ENCODE measurements around the gene PLAC8.

- no peak for TF ChIP-seq CTCF (IDR thresholded peaks at IDR 0.05; ENCODE audit: control extremely low read depth in 1 of 3, insufficient read depth in 1 of 3, low read depth in 1 of 3, low read length in 3 of 3)
- TF ChIP-seq YY1 (IDR thresholded peaks at IDR 0.05; ENCODE audit: low read depth, low read length): no peak
- no peak for TF ChIP-seq POLR2A (IDR thresholded peaks at IDR 0.05; ENCODE audit: control extremely low read depth in 1 of 2, low read depth in 2 of 2, low read length in 2 of 2)
Observed at GRCh38 chr4:83138946-83139345, 24.4 kb upstream of the PLAC8 start.
